Gastrocnemius medialis (tissue), 4 donors: Measurements from ENCODE around the gene NAA16. TPM values are rescaled to one million over a fixed set of nuclear protein-coding genes. Genes with fewer than 3 reads are reported as not detected.

Experiments used
- ATAC-seq, 2 donors: fragments of 150-250 bp; one replicate each; pipeline ENCODE4 v1.9.1; 2016
- DNase-seq, 2 donors: peaks; one replicate each; pipeline ENCODE4 v3.0.0-alpha.2; 2019
- H3K27ac ChIP-seq, 4 donors: fragments of 200-600 bp; sonication (generic); 1 replicate in 1 of 4; 2 replicates in 3 of 4; pipeline ENCODE4 v1.5.1; 2016 to 2018; ENCODE audit warnings: mild to moderate bottlenecking in 2 of 4, moderate library complexity in 1 of 4
- H3K27me3 ChIP-seq, 3 donors: fragments of 200-600 bp; sonication (generic) in 2 of 3; 1 replicate in 1 of 3; 2 replicates in 2 of 3; pipeline versions ENCODE4 v1.5.1 to v1.6.0; 2016 to 2019; ENCODE audit warnings: mild to moderate bottlenecking in 1 of 3, moderate library complexity in 1 of 3
- H3K36me3 ChIP-seq, 2 donors: fragments of 200-600 bp; sonication (generic) in 1 of 2; one replicate each; pipeline ENCODE4 v1.5.1; 2017 to 2018
- H3K4me1 ChIP-seq, 2 donors: fragments of 200-600 bp; sonication (generic) in 1 of 2; one replicate each; pipeline ENCODE4 v1.5.1; 2016 to 2017; ENCODE audit warnings: mild to moderate bottlenecking in 2 of 2
- H3K4me3 ChIP-seq, 4 donors: fragments of 200-600 bp; sonication (generic) in 3 of 4; 1 replicate in 1 of 4; 2 replicates in 3 of 4; pipeline ENCODE4 v1.5.1; 2016 to 2019; ENCODE audit warnings: mild to moderate bottlenecking in 2 of 4
- H3K9me3 ChIP-seq, 3 donors: fragments of 200-600 bp; sonication (generic) in 2 of 3; 1 replicate in 1 of 3; 2 replicates in 2 of 3; pipeline ENCODE4 v1.5.1; 2016 to 2019
- POLR2A ChIP-seq, 2 donors: fragments of 450-650 bp; IDR thresholded peaks; one replicate each; pipeline ENCODE4 v1.6.1; 2017; ENCODE audit warnings: antibody characterized with exemption in 2 of 2, mild to moderate bottlenecking in 2 of 2, moderate library complexity in 2 of 2
- in situ Hi-C, 4 donors: fragments of 200-750 bp; cut with MboI; loops; one replicate each; pipeline versions ENCODE4 v1.15.0 to v1.8.0; 2017; ENCODE audit warnings: low sequenced_read_pairs in 4 of 4
- intact Hi-C: fragments of 100-400 bp; cut with DNase I; formaldehyde crosslinking; loops from one replicate; pipeline ENCODE4 v1.15.1; 2023; ENCODE audit warnings: low total_unique reads
- total RNA-seq, 4 donors: library from RNA; depleted of rRNA; stranded (reverse); fragments of >200 nt; gene quantifications; one replicate each; pipeline versions ENCODE4 v1.1.0 to v1.2.3, GENCODE V29; 2016
- TF ChIP-seq, protein P1 (sequence below), 5 experiments: fragments of 450-650 bp in 3 of 5; fragments of 200-600 bp in 2 of 5; sonication (generic) in 2 of 5; IDR thresholded peaks in 4 of 5; conservative IDR thresholded peaks in 1 of 5; 1 replicate in 4 of 5; 2 replicates in 1 of 5; pipeline ENCODE4 v1.5.1; 2016 to 2019; ENCODE audit warnings: antibody characterized with exemption in 5 of 5, mild to moderate bottlenecking in 3 of 5, moderate library complexity in 3 of 5

The NAA16 gene
- total RNA-seq, 4 donors from 2014 or later = 8.2 to 30.5 (median 11.6) TPM

DNA sequence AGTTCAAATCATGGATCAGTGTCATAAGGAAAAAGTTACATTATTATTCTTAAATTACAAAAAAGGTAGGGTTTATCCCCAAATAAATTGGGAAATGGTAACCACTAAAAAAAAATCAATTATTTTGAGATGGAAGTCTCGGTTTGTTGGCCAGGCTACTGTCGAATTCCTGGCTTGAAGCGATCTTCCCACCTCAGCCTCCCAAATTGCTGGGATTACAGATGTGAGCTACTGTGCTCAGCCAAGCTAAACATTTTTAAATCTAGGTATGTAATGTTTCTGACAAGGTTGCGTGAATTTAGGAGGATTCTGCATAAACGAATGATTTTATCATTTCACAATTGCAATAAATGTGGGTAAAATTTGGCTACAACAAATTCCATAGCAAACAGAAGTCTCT lies 2.0 kb downstream of the NAA16 start:
- Histone ChIP-seq H3K4me1 (peaks cover 29 to 39% of the 10 kb centered on the region in 2 donors), H3K27ac (peak overlapping the region; percentile 93 to 96 (median 95)), H3K9me3 (no peaks in the 10 kb centered on the region), H3K36me3 (no peaks in the 10 kb centered on the region), H3K4me3 (peak overlapping the region; percentile 15 to 94 (median 86)), H3K27me3 (no peaks in the 10 kb centered on the region)
- DNase-seq (no peak), ATAC-seq (no peak)
- in situ Hi-C loops (no loop called here), intact Hi-C loops (loop anchor here (5.0 to 10.0 kb wide), 3 partner anchors 121 to 732 kb away; partner anchors contain the start of genes DGKH, KBTBD6 and KBTBD7)
- no peak for TF ChIP-seq POLR2A (IDR thresholded peaks at IDR 0.05)
- TF ChIP-seq, protein P1, sequence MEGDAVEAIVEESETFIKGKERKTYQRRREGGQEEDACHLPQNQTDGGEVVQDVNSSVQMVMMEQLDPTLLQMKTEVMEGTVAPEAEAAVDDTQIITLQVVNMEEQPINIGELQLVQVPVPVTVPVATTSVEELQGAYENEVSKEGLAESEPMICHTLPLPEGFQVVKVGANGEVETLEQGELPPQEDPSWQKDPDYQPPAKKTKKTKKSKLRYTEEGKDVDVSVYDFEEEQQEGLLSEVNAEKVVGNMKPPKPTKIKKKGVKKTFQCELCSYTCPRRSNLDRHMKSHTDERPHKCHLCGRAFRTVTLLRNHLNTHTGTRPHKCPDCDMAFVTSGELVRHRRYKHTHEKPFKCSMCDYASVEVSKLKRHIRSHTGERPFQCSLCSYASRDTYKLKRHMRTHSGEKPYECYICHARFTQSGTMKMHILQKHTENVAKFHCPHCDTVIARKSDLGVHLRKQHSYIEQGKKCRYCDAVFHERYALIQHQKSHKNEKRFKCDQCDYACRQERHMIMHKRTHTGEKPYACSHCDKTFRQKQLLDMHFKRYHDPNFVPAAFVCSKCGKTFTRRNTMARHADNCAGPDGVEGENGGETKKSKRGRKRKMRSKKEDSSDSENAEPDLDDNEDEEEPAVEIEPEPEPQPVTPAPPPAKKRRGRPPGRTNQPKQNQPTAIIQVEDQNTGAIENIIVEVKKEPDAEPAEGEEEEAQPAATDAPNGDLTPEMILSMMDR (IDR thresholded peaks at IDR 0.05 in 4 of 5, conservative IDR thresholded peaks at IDR 0.05 in 1 of 5) = no peak

DNA sequence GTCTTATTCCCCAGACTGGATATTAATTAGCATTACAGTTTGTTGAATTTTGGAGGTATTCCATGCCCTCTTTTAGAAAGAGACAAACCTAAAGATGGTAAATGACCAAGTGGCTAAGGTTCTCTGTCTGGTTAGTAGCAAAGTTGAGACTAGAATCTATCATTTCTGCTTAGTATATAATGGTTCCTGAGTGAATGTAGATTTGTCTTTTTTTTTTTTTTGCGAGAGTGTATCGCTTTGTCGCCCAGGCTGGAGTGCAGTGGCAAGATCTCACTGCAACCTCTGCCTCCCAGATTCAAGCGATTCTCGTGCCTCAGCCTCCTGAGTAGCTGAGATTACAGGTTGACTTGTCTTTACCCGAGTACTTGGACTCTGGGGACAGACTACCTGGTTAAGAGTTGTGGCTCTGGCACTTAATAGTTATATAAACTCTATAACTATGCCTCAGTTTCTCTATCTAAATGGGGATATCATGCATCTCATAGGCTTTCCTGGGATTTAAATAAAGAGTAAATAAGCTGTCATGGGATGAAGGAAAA lies 2.7 kb downstream of the NAA16 start:
- intact Hi-C loops = loop anchor here (5.0 to 10.0 kb wide), 3 partner anchors 121 to 731 kb away; partner anchors contain the start of genes DGKH, KBTBD6 and KBTBD7
- TF ChIP-seq, protein P1 (IDR thresholded peaks at IDR 0.05 in 4 of 5, conservative IDR thresholded peaks at IDR 0.05 in 1 of 5) = no peak
- H3K36me3 ChIP-seq = no peaks in the 10 kb centered on the region

DNA sequence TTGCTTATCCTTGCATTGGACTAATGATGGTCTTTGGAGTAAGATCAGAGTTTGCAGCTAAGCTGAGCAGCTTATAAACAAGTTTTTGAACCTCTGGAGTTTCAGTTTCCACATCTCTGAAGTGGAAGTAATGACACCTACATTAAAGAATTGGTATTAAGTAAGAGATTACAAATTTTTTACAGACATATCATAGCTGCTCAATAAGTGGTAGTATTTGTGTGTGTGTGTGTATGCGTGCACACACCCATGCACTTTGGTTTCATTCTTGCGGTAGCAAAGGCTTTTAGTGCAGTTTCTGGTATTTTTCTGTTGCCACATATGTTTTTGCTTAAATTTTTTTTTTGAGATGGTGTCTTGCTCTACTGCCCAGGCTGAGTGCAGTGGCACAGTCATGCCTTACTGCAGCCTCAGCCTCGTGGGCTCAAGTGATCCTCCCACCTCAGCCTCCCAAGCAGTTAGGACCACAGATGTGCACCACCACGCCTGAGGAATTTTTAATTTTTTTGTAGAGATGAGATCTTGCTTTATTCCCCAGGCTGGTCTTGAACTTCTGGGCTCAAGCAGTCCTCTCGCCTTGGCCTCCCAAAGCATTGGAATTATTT lies 4.5 kb downstream of the NAA16 start:
- intact Hi-C loops (loop anchor here (10.0 kb wide), 1 partner anchor 729 kb away; the partner anchor contains the start of gene DGKH), in situ Hi-C loops (no loop called here)
- Histone ChIP-seq H3K9me3 (no peaks in the 10 kb centered on the region), H3K4me1 (peaks cover 29 to 39% of the 10 kb centered on the region in 2 donors), H3K27ac (peak overlapping the region; percentile 10 to 96 (median 76)), H3K4me3 (no peak overlapping the region), H3K27me3 (no peaks in the 10 kb centered on the region), H3K36me3 (no peaks in the 10 kb centered on the region)
- TF ChIP-seq POLR2A (IDR thresholded peaks at IDR 0.05) = no peak
- TF ChIP-seq, protein P1 (IDR thresholded peaks at IDR 0.05 in 4 of 5, conservative IDR thresholded peaks at IDR 0.05 in 1 of 5) = no peak
- ATAC-seq = no peak
- no peak for DNase-seq

More for the DNA sequence above, 2.7 kb downstream of the NAA16 start:
- DNase-seq (no peak), ATAC-seq (no peak)
- H3K4me1 ChIP-seq = peaks cover 29 to 39% of the 10 kb centered on the region in 2 donors
- peak overlapping the region; percentile 15 to 94 (median 86) for H3K4me3 ChIP-seq
- peak overlapping the region; percentile 93 to 96 (median 95) for H3K27ac ChIP-seq
- in situ Hi-C loops = no loop called here
- H3K9me3 ChIP-seq = no peaks in the 10 kb centered on the region
- H3K27me3 ChIP-seq = no peaks in the 10 kb centered on the region

DNA sequence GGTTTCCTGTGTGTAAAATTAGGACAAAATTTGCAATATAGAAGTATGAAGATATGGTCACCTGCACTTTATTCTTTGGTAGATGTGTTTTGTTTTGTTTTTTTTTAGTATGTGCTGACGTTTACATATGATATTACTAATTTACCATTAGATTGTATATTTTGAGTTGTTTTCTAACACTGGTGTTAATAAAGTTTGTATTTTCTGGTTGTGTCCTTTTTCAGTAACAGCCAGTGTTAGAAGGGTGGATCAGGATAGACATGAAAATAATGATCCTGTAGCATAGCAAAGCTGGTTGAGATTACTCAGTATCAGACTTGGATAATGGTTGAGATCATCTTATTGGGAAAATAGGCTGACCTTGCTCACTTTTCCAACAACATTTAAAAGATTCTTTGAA lies 6.2 kb downstream of the NAA16 start:
- Histone ChIP-seq H3K27me3 (no peaks in the 10 kb centered on the region), H3K9me3 (no peaks in the 10 kb centered on the region), H3K36me3 (no peaks in the 10 kb centered on the region), H3K4me1 (peaks cover 29 to 39% of the 10 kb centered on the region in 2 donors), H3K27ac (no peak overlapping the region), H3K4me3 (no peak overlapping the region)
- intact Hi-C loops (loop anchor here (10.0 kb wide), 1 partner anchor 728 kb away; the partner anchor contains the start of gene DGKH), in situ Hi-C loops (no loop called here)
- no peak for TF ChIP-seq POLR2A (IDR thresholded peaks at IDR 0.05)
- TF ChIP-seq, protein P1 (IDR thresholded peaks at IDR 0.05 in 4 of 5, conservative IDR thresholded peaks at IDR 0.05 in 1 of 5) = no peak
- ATAC-seq = no peak
- no peak for DNase-seq
